AG04449 (cell line): ENCODE results near the gene POU2F3.
"Not testable (repeated sequence)": the region's sequence is repeated elsewhere in the genome, so short reads cannot be mapped to it uniquely, and the experiment has no call there.

Source experiments
- CTCF ChIA-PET: fragments of 350-600 bp; formaldehyde crosslinking; extraction: SDS; loops from one replicate; lab custom pipeline; 2021; ENCODE audit warnings: antibody characterized with exemption; lab: Yijun Ruan, JAX
- POLR2A ChIA-PET: fragments of 400-600, 350-600 bp; formaldehyde crosslinking; extraction: SDS; loops from one replicate; lab custom pipeline; 2020; ENCODE audit warnings: antibody characterized with exemption, inconsistent platforms; lab: Yijun Ruan, JAX
- DNase-seq: peaks from one replicate; pipeline ENCODE4 v3.0.0-alpha.2; 2010; ENCODE audit warnings: low read depth, low spot score
- H3K4me3 ChIP-seq: 2 replicates; pipeline ENCODE4 v1.5.1; 2011; ENCODE audit warnings: low read depth, mild to moderate bottlenecking, control low read depth, low read length
- CTCF ChIP-seq: IDR thresholded peaks from one replicate; pipeline ENCODE4 v1.5.1; 2011; ENCODE audit warnings: mild to moderate bottlenecking, moderate library complexity, low read length, control low read depth, inconsistent platforms; ENCODE audit not compliant: insufficient read depth; ENCODE audit errors: missing control alignments

POU2F3 gene

GRCh38 chr11:120272303-120272702 is 32.4 kb downstream of the POU2F3 start:
- no peak for TF ChIP-seq CTCF
- H3K4me3 ChIP-seq: no peak overlapping the region
- no peak for DNase-seq
- ChIA-PET POLR2A (no interaction called here), CTCF (interaction anchor here (7.2 kb wide), 1 partner anchor 30 kb away, joined by 56 read pairs; no protein-coding TSS in a partner anchor)

- CTCF ChIA-PET: interaction anchor here (1.8 to 7.2 kb wide), 2 partner anchors 28 to 38 kb away, joined by 4 to 56 read pairs; no protein-coding TSS in a partner anchor
- no peak for TF ChIP-seq CTCF
Measured at GRCh38 chr11:120273432-120273831, 33.5 kb downstream of the POU2F3 start.

GRCh38 chr11:120273956-120274355 is 34.0 kb downstream of the POU2F3 start:
- CTCF ChIA-PET: interaction anchor here (0.8 to 3.5 kb wide), 3 partner anchors 26 to 38 kb away, joined by 4 to 25 read pairs (median 4); no protein-coding TSS in a partner anchor
- H3K4me3 ChIP-seq, DNase-seq, POLR2A ChIA-PET: not testable (repeated sequence)

More at GRCh38 chr11:120273432-120273831, 33.5 kb downstream of the POU2F3 start:
- H3K4me3 ChIP-seq: no peak overlapping the region
- no peak for DNase-seq
- POLR2A ChIA-PET: no interaction called here

- TF ChIP-seq CTCF: no peak
- no peak overlapping the region for H3K4me3 ChIP-seq
- CTCF ChIA-PET: interaction anchor here (0.9 to 1.3 kb wide), 4 partner anchors 20 to 50 kb away, joined by 3 to 7 read pairs (median 4); no protein-coding TSS in a partner anchor
- DNase-seq: no peak
- POLR2A ChIA-PET: no interaction called here
Measured at GRCh38 chr11:120279502-120279901, 39.6 kb downstream of the POU2F3 start.

GRCh38 chr11:120280600-120281051 is 40.7 kb downstream of the POU2F3 start:
- TF ChIP-seq CTCF: no peak
- DNase-seq: no peak
- CTCF ChIA-PET: interaction anchor here (0.9 to 2.1 kb wide), 6 partner anchors 18 to 51 kb away, joined by 3 to 7 read pairs (median 3); no protein-coding TSS in a partner anchor
- POLR2A ChIA-PET: no interaction called here
- no peak overlapping the region for H3K4me3 ChIP-seq

GRCh38 chr11:120281143-120281795 is 41.3 kb downstream of the POU2F3 start:
- DNase-seq: no peak
- ChIA-PET CTCF (interaction anchor here (0.9 to 2.1 kb wide), 2 partner anchors 22 to 23 kb away, joined by 3 to 7 read pairs; no protein-coding TSS in a partner anchor), POLR2A (no interaction called here)
- no peak overlapping the region for H3K4me3 ChIP-seq
- no peak for TF ChIP-seq CTCF
